Stimulated activated CD8-positive, alpha-beta memory T cell treated with anti-CD3 and anti-CD28 coated beads, Interleukin-4, amount 100 ng/mL, for 24 hours (primary cell): Measurements from ENCODE around the gene GOLIM4.

ENCODE experiments used
- DNase-seq: peaks from one replicate; pipeline ENCODE4 v3.0.0-alpha.2; 2020; ENCODE audit warnings: low read depth

The GOLIM4 gene

DNA sequence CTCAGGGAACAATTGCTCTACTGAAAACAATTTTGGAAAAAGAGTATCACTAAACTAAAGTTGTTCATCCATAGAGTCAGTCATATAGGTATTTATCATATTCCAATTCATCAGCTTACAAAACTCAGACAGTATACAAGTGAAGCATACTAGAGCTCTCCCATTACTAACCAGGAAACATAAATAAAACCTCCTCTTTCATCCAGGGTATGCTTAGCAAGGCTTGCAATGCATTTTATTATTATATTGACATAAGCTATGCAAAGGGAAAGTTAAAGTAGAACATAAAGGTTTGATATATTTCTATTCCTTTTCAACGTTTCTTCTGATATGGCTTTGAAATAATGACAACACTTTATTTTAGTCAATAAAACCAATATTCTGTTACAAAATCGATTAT is 106.7 kb downstream of the GOLIM4 start:
- DNase-seq, result no peak

DNA sequence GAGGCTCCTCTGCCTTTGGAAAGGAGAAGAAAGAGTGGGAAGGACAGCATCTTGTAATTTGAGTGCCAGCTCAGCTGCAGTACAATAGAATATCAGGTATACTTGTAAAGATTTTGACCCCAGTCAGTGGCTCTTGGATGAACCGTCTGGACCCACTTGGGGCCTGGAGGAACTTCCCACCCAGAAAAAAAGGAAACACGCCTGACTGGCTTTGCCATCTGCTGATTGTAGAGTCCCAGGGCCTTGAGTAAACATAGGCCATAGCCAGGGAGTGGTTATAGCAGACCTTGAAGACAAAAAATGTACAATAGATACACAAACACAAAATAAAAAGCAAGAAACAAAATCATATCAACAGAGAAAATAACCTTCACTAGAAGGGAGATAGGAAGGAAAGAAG is 112.1 kb downstream of the GOLIM4 start:
- no peak for DNase-seq

DNA sequence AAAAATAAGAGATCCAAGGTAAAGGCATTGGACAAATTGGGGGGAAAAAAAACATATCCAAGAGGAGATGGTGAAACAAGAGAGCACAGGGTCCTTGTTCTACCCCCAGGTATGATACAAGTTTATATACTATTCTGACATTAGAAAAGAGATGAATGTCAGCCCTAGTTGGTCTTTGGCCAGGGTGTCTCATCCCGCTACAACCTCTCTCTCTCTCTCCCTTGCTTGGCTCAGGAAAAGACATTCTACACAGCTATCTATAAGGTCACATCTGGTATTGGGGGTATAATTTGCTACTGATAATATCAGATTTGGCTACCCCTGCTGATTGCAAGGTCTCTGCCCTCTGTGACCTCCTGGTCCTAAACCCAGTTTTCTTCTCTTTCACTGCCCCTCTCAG is 117.2 kb downstream of the GOLIM4 start:
- DNase-seq, result no peak

DNA sequence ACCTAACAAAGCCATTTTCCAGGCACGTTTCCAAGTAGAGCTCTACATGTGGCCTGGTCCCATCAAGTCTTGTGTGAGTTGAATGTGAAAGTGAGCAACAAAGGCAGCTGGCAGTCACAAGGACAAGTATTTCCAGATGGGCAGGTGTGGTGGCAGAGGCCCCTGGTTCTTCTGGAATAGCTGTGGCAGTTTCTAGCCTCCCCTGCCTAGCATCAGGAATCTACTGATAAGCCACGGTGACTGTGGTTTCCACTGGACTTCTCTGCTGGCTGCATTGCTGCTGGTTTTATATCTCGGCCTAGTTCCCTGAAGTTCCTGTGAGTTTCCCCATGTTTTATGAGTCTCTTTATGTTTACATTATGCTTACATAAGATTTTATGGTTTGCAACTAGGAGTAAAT is 117.7 kb downstream of the GOLIM4 start:
- no peak for DNase-seq

DNA sequence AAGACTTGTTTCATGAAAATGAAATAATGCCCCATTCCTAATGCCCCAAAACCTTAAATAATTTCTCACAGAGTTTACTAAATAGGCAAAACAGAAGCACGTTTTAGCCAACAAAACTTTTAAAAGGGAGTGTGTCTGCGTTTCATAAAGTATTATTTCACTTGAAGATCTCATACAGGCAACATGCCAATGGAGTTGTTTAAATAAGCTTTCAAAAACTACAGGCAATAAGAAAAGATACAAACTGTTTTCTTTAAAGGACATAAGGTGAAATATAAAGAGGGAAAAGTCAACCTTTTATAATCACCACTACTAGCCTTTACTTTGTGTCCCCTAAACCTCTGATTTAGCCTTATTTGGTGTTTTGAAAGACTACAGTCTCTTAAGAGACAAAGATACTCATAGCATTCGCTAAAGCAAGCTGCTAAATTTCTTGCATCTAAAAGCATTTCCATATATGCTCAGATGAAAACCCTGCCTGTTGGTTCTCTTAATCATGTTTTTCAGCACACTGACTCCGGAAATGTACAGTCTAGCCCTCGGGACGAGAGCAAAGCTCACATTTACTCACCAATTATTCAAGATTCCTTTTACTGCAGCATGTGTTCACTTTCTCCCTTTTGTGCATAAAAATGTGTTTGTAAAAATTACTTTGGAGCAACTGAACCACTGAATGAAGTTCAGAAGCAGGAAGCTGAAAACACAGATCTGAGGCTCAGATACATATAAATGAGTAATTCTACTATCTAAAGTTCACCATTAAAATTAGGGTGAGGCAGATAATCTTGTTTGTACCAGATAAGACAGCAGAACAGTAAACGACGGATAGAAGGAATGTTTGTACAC is 119.0 kb downstream of the GOLIM4 start:
- no peak for DNase-seq

- no peak for DNase-seq
These were observed 121.8 kb downstream of the GOLIM4 start for GRCh38 chr3:167973901-167974300.

- DNase-seq, result no peak
These were observed 122.7 kb downstream of the GOLIM4 start for GRCh38 chr3:167973046-167973445.

DNA sequence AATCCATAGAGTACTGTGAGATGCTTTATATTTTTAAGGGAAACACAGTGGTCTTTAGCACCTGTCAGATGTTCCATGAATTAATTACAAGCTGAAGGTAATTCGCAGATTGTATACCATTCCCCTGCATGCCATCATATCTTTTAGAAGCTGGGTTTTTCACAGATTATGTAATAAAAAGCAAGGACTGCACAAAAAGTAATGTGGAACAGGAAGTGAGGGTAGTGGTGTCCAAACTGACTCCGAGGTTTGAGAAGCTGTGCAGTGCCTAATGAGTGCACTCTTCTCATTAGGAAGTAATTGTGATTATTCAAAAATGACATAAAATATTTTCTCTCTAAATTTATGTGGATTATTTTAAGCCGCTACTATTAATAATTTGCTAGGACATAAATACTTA is 123.2 kb downstream of the GOLIM4 start:
- no peak for DNase-seq

DNA sequence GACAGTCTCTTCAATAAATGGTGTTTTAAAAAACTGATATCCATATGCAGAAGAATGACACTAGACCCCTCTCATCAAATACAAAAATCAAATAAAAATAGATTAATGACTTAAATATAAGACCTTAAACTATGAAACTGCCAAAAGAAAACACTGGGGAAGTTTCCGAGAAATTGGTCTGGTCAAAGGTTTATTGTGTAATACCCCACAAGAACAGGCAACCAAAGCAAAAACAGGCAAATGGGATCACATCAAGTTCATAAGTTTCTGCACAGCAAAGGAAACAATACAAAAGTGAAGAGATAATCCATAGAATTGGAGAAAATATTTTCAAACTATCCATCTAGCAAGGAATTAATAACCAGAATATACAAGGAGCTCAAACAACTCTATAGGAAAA is 126.2 kb downstream of the GOLIM4 start:
- DNase-seq, result no peak

DNA sequence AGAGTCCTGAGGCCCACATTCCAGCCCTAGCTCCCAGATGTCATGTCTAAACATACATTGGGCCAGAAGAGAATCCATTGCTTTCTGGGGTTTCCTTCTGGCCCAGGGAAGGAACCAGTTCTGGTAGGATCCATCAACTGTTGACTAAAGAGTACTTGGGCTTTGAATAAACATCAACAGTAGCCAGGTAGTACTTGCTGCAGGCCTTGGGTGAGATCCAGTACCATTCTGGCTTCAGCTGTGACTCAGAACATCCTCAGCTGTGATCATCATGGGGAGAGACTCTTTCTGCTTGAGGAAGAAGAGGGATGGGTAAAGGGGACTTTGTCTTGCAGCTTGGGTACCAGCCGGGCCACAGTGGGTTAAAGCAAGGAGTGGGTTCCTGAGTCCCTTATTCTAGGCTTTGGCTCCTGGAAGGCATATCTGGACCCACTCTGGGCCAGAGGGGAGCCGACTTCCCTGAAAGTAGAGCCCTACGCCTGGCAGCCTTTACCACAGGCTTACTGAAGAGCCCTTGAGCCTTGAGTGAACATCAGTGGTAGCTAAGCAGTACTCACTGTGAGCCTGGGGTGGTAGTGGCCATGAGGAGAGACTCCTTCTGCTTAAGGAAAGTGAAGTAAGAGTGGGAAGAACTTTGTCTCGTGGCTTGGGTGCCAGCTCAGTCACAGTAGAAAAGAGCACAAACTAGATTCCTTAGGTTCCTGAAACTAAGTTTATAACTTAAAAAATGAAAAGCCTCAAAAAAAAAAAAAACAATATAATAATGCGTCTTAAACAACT is 128.3 kb downstream of the GOLIM4 start:
- no peak for DNase-seq
